Stimulated activated CD4-positive, alpha-beta T cell treated with anti-CD3 and anti-CD28 coated beads, Interleukin-1b, Interleukin-23, amount 100 ng/mL, for 4 hours (primary cell): ENCODE data around the gene GUCA2B.

Experiments used
- DNase-seq, 2 donors: peaks; one replicate each; pipeline ENCODE4 v3.0.0-alpha.2; 2020; ENCODE audit warnings: low read depth in 2 of 2

GUCA2B gene

DNA sequence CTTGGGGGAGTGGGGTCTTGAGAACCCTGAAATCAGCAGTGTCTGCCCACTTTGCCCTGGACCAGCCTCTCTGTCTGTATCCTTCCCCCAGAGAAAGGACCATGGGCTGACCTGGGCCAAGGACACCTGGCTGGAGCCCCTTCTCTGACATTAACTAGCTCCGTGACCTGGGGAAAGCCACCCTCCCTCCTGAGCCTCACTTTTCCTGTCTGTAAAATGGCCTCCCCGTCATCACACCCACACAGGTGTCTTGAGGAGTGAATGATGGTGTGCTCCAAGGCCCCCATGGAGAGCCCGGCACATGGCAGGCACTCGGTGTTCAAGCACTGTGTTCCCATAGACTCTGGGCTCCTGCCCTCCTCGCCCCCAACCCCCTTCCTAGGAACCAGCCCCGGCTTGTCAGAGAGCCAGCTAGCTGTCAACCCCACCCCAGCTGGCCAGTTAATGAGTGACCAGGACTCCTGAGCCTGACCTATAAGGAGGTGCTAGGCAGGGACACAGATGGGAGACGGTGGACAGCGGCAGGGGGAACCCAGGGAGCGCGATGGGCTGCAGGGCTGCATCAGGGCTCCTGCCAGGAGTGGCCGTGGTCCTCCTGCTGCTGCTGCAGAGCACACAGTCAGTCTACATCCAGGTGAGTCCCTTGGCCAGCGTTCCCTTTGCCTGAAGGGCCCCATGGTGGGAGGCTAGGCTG, at the start of gene GUCA2B:
GUCA2B (plus strand) TSS at position 504 of the 694 bp plus-strand sequence; CDS start at position 545, 41 bp downstream.
- DNase-seq, result no peak

DNA sequence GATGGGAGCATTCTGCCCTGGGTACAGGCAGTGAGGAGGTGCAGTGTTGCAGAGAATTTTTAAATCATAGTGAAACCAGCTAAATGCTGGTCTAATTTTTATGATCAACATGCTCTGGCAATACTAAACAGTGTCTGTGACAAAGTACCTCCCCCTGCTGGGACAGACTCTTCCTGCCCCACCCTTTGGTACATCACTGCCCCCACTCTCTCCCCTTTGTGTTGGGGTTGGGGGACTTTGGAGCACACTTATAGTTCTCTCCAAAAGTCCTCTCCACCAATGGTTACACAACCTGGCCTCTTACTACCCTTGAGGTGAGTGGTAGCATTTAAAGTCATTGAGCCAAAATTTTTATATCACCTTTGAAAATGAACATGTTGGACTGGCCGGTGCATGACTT, 48.2 kb upstream of the GUCA2B start:
- no peak for DNase-seq

DNA sequence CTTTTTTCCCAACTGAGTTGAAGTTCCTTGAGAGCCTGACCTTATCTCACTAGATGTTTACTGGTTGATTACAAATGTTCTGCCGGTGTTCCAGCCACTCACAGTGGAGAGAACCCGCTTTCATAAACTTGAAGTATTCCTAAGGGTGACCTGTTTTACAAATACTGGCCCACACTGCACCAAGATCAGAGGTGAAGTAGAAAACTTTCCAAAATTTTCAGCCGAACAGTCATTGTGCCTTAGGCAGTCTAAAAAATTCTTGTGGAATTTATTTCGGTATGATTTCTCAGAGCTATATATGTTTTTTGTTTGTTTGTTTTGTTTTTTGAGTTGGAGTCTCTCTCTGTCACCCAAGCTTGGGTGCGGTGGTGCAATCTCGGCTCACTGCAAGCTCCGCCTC, 44.9 kb upstream of the GUCA2B start:
- no peak for DNase-seq

DNA sequence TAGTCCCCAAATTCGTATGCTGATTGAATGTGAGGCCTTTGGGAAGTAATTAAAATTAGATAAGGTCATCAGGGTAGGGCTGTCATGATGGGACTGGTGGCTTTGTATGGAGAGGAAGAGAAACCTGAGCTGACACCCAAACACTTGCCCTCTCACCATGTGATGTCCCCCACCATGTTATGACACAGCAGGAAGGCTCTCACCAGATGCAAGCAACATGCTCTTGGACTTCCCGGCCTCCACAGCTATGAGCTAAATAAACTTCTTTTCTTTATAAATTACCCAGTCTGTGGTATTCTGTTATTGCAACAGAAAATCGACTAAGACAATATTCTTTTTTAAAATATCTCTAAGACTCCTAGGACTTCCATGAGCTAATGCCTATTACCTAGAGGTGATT, 43.6 kb upstream of the GUCA2B start:
- no peak for DNase-seq

DNA sequence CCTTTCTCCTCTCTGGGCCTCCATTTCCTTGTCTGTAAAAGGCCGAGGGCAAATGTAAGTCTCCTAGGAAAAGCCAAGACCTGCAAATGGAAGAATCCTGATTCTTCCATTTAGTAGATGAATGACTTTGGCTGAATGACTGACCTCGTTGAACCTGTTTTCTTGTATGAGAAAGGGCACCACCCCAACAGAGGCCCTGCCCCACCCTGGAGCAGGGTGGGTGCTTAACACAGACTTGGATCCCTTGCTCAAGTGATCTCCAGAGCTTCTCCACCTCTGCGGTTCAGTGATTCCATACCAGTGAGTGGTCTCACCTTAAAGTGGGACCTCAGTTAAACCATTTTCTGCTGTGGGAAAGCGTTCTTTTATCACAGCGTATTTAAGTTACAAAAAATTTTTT, 39.0 kb upstream of the GUCA2B start:
- DNase-seq, result no peak

DNA sequence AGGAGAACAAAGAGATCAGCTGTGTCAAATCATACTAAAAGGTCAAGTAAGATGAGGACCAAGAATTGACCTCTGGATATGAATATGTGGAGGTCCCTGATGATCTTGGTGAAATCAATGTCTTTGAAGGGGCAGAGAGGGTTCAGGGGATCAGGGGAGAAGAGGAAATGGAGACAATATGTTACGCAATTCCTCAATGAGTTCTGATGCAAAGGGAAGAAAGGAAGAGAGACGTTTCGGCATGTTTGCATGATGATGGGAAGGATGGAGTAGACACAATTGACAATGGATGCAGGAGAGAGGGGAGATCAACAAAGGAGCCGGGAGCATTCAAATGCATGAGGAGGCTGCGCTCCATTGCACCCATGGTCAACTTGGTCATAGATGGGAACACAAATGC, 36.0 kb upstream of the GUCA2B start:
- DNase-seq, result no peak

DNA sequence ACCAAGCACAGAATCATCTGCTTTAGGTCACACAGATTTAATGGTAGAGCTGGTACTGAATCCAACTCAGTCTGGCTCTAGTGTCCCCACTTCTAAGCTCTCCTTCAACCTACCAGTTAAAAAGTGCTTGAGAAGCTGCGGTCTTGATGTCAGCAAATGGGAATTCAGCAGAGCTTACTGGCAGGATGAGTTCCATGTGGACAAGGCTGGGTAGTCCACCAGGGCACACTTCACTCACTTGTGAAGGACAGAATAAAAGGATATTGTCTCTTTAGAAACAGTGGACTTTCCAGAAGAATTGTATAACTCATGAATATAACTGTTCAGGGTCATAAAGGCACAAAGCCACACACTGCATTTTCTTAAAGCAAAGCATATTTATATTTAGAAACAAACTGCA, 35.1 kb upstream of the GUCA2B start:
- no peak for DNase-seq

DNA sequence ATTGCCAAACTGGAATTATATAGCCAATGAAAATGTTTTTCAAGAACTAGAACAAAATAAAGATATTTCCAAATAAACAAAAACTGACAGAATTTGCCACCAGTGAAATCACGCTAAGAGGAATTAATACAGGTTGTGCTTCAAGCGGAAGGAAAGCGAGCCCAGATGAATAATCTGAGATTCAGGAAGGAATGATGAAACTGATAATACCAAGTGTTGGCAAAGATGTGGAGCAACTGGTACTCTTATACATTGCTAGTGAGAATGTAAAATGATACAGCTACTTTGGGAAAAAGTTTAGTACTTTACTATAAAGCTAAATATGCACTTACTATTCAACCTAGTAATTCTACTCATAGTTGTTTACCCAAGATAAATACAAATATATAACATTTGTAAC, 30.8 kb upstream of the GUCA2B start:
- no peak for DNase-seq

DNA sequence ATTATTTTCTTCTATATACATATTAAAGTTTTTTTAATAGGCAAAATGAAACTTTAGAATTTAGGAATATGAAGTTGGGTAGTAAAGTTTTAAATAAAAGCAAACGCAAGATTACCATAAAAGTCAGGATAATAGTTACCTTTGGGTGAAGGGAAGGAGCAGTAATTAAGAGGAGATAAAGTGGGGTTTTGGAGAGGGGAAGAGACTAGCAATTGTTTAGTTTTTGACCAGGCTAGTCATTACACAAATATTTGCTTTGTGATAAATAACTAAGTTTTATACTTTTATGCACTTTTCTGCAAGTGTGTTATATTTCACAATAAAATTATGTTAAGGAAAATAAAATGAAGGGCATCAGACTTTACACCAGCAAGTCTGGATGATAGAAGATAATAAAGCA, 27.7 kb upstream of the GUCA2B start:
- no peak for DNase-seq

DNA sequence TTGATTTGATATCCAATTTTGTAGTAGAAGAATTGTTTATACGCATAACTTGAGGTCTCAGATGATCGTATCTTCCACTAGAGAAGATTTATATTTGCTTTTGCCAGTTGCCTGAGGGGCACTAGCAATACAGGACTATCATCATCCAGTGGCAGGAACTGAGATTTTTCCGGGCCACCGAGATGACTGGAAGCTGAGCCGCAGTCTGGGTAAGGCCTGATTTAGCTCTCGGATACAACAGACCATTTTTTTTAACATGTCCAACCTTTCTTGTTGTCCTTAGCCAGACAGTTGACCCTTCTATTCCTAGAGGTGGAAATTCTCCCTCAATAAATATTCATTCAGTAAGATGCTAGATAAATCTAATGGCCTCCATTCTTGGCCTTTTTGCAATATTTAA, 25.4 kb upstream of the GUCA2B start:
- DNase-seq, result no peak

DNA sequence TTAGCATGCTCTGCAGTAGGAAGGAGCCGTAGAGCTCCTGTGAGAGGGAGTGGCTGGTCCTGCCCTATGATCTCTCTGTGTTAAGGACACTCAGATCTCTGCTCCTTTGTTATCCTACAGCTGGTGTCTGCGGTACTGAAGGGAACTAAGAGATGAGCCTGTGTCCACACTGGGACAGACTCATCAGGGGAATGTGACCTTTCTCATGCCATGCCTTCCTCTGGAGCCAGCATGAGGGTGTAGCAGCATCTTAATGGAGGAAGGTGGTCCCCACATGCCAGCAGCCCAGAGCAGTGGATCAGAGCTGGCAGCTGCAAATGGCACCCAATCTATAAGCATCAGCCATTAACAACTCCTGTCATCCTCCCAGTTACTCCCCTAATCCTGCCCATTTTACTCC, 24.7 kb upstream of the GUCA2B start:
- DNase-seq, result no peak

DNA sequence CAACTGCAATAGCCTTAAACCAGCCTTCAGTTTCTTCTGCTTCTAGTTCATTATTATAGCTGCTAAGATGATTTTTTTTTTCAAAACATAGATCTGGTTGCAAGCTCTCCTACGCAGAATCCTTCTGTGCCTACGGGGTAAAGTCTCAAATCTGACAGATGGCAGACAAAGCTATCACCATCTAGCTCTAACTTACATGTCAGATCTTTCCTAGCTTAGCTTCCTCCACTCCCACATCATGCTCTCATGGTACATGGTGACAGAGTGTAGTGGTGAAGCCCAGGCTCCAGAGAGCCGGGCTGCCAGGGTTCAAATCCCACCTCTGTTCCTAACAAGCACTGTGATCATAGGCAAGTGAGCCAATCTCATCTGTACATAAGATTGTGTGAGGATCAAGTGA, 24.2 kb upstream of the GUCA2B start:
- DNase-seq, result no peak

DNA sequence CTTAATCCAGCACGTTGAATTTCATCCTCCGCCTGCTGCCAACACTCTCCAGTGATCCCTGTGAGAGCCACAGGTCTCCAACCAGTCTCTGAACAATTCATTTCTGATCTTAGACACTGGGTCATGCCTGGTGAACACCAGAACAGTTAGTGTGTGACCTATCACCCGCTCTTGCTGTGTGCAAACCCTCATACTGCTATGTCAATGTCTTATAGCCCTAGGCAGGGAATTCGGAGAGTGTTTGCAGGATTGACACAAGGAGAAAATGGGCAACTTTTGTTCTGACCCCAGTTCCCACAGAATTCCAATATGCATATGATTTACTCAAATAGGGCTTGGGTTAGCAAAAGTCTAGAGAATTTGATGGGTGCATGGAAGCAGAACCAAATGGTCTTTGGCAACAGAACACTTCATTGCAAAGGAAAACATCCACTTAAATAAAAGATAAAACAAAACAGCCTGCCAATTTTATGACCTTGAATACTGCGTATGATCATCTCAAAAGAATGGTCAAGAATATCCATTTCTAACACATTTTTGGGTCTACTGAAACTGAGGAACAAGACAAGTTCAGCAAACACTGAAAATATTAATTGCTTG, 23.0 kb upstream of the GUCA2B start:
- no peak for DNase-seq

DNA sequence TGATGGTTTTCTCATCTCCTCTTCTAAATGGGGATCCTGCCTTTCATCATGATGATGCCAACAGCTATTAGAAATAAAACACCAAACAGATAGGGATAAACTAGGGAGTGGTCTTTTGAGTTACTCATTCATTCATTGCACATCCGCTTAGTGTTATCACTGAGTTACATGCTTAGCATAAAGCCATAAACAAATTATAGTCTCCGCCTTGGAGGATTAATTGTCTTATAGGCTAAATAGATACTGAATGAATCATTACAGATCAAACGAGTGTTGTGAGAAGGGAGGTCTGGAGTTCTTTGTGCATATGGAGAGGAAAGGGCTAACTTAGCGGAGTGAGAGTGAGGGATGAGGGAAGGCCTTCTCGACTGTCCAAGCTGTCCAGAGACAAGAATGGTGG, 19.8 kb upstream of the GUCA2B start:
- no peak for DNase-seq

DNA sequence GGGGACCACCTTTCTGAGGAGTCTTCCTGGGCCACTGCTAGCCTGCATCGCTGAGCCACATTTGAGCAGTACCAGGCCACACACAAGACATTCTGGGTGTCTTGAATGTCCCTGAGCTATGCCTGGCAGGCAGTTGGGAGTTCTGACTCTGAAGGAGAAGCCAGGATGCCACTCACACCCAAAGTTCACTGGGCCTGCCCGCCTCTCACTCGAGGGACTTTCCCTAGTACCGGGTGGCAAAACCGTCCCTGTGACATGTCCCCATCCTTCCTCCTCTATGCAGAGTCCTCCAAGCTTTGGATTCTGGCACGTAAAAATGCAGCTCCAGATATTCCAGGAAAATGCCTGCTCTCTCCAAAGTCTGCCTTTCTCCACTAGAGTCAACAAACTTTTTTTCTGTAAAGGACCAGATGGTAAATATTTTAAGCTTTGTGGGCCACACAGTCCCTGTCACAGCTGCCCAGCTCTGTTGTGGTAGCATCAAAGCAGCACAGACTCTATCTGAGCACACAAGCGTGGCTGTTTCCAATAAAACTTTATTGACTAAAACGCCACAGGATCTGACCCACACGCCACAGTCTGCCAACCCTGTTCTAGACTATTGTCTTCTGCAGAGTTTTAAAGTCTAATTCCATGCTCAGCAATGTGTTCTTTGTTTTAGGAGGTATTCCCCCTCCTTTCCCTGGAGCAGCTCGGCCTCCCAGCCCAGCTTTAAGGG, 19.2 kb upstream of the GUCA2B start:
- no peak for DNase-seq

DNA sequence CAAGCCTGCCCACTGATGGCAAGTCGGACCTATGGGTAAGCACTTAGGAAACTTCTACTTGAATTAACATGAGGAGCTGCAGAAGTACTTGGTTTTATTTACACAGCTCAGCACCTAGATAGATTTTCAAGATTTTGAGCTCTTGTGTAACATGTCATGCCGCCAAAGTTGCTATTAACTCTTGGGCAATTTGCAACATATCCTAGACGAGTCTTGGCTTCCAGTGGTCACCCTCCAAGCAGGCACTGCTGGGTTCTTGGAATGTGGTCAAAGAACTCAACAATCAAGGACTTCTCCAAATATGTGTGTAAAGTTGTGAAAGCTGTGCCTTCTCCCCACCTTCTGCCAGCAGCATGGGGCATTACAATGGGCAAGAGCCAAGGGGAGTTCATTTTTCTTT, 17.8 kb upstream of the GUCA2B start:
- no peak for DNase-seq

DNA sequence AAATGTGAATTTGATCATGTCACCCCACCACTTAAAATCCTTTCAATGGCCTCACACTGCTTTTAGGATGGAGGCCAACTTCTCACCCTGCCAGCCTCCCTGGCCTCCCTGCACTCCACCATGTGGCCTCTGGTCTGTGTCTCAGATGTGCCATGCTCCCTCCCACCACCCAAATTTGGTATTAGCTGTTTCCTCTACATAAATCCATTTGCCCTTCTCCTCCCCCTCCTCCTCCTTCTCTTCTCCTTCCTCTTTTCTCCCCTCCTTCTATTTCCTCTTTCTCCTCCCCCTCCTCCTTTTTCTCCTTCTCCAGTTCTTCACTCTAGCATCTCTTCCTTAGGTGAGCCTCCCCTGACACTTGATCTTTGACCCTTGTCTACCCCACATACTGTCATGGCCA, 16.7 kb upstream of the GUCA2B start:
- no peak for DNase-seq

DNA sequence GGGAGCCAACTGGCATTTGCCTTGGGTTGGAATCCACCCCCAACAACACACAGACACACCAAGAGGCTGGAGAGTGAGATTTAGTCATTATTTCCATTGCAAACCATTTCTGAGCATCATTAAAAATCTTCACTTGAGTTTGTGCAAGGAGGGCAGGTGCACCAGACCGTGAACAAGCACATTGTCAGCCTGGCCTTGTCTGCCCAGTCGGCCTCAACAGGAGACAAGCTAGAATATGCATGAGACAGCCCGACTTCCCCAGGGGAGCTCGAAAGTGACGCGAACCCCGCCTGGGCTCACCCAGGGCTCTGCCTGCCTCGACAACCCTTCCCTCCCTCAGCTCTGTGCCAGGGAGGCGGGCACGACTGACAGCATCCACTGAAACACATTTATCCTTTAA, 15.4 kb upstream of the GUCA2B start:
- no peak for DNase-seq

DNA sequence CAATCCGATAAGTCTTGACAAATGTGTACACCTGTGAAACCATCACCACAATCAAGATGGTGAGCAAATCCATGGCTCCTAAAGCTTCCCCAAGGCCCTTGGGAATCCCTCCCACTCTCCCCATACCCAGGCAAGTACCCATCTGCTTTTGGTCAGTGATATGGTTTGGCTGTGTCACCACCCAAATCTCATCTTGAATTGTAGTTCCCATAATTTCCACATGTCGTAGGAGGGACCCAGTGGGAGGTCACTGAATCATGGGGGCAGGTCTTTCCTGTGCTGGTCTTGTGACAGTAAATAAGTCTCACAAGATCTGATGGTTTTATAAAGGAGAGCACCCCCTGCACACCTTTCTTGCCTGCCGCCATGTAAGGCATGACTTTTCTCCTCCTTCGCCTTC, 14.6 kb upstream of the GUCA2B start:
- no peak for DNase-seq

DNA sequence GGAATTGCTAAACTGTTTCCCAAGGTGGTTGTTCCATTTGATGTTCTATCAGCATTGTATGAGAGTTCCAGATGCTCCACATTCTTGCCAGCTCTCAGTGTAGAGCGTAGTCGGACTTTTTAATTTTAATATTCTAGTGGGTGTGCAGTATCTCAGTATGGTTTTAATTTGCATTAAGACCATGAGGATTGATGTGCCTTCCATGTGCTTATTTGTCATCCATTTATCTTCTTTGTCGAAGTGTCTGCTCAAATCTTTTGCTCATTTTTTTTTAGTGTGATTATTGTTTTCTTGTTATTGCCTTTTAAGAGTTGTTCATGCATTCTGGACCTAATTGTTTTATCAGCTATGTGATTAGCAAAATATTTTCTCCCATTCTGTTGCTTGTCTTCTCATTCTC, 13.8 kb upstream of the GUCA2B start:
- no peak for DNase-seq

DNA sequence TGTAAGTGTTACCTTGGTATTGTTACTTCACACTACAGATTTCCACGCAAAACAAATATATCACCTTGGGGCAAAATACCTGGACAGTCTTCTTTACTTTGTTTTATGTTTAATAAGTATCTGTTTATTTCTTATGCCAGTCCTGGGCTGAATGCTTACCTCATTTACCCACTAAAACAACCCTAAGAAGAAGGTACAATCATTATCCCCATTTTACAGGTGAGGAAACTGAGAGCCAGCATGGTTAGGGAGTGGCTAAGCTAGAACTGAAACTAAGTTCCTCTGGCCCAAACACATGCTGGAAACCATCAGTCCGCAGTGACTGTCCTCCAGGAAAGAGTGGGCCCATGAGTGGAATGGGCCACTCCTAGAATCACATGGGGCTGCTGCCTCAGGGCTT, 13.0 kb upstream of the GUCA2B start:
- no peak for DNase-seq

DNA sequence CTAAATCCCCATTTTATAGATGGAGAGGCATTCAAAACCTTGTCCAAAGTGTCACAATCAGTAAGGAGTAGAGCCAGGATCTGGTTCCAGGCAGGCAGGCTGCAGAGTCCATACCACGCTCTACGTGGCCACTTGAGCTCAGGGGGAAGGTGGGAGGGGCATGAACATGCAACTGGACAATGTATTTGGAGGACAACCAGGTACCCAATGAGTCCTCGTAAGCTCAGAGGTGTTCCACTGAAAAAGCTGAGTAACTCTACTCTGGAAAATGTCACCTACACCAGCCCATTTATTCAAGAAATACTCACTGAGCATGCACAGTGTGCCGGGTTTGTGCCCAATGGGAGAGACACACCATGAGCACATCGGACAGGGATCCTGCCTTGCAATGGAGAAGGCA, 11.2 kb upstream of the GUCA2B start:
- DNase-seq, result no peak

DNA sequence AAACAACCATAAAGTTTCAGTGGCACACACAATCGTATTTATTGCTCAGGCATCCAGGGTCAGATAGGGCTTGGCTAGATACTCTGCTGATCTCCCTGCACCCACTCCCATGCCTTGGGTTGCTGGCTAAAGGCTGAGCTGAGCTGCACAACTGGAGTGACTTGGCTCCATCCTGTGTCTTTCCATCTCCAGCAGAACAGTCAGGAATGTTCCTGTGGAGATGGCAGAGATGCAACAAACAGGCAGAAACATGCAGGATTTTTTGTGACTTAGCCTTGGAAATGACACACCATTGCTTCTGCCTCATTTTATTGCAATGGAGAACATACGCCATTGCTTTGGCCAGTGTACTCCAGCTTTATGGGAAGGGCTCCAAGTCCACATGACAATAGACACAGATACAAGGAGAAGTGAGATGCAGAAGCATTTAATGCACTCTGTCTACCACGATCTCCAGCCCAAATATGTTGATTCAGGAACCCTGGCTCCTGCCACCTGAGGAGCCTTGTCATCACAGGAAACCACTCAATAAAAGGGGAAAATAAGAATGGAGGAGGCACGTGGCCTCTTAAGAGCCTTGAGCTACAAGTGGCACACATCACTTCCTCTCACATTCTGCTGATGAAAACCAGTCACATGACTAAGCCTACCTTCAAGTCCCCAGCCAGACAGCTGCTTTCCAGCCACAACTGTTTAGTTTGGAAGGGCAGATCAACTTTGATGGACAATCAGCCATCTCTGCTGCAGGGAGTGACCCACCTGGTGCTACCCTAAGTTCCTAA, 10.1 kb upstream of the GUCA2B start:
- no peak for DNase-seq
